ENCODE data around the gene CLSTN2. TPM values are rescaled to one million over a fixed set of nuclear protein-coding genes. Genes with fewer than 3 reads are reported as not detected.

The CLSTN2 gene
- total RNA-seq, 4 donors from 2014 or later: 2.7 to 5.0 (median 3.1) TPM

GRCh38 chr3:139945386-139945785 is 10.4 kb downstream of the CLSTN2 start:
- no peaks in the 10 kb centered on the region for H3K36me3 ChIP-seq
- DNase-seq: no peak
- H3K9me3 ChIP-seq: no peaks in the 10 kb centered on the region
- TF ChIP-seq CTCF (IDR thresholded peaks at IDR 0.05) (no peak), POLR2A (IDR thresholded peaks at IDR 0.05) (no peak)
- no peak overlapping the region for H3K27ac ChIP-seq
- H3K4me3 ChIP-seq: no peak overlapping the region
- H3K4me1 ChIP-seq: no peaks in the 10 kb centered on the region
- H3K27me3 ChIP-seq: no peaks in the 10 kb centered on the region

GRCh38 chr3:139945942-139946341 is 11.0 kb downstream of the CLSTN2 start:
- H3K27me3 ChIP-seq: no peaks in the 10 kb centered on the region
- no peaks in the 10 kb centered on the region for H3K36me3 ChIP-seq
- TF ChIP-seq POLR2A (IDR thresholded peaks at IDR 0.05) (no peak), CTCF (IDR thresholded peaks at IDR 0.05) (no peak)
- H3K9me3 ChIP-seq: no peaks in the 10 kb centered on the region
- no peak for DNase-seq
- no peak overlapping the region for H3K27ac ChIP-seq
- no peaks in the 10 kb centered on the region for H3K4me1 ChIP-seq
- H3K4me3 ChIP-seq: no peak overlapping the region

GRCh38 chr3:139948467-139948866 is 13.5 kb downstream of the CLSTN2 start:
- no peak overlapping the region for H3K27ac ChIP-seq
- H3K4me3 ChIP-seq: no peak overlapping the region
- no peak for DNase-seq
- no peaks in the 10 kb centered on the region for H3K27me3 ChIP-seq
- no peak for TF ChIP-seq POLR2A (IDR thresholded peaks at IDR 0.05)
- TF ChIP-seq CTCF (IDR thresholded peaks at IDR 0.05): no peak
- no peaks in the 10 kb centered on the region for H3K36me3 ChIP-seq
- no peaks in the 10 kb centered on the region for H3K4me1 ChIP-seq
- H3K9me3 ChIP-seq: no peaks in the 10 kb centered on the region

GRCh38 chr3:139948898-139949297 is 13.9 kb downstream of the CLSTN2 start:
- H3K9me3 ChIP-seq: no peaks in the 10 kb centered on the region

GRCh38 chr3:139953131-139953910 is 18.3 kb downstream of the CLSTN2 start:
- no peak overlapping the region for H3K27ac ChIP-seq
- no peak for DNase-seq
- H3K27me3 ChIP-seq: no peaks in the 10 kb centered on the region
- no peaks in the 10 kb centered on the region for H3K36me3 ChIP-seq
- TF ChIP-seq CTCF (IDR thresholded peaks at IDR 0.05) (no peak), POLR2A (IDR thresholded peaks at IDR 0.05) (no peak)
- no peaks in the 10 kb centered on the region for H3K9me3 ChIP-seq
- H3K4me1 ChIP-seq: no peaks in the 10 kb centered on the region
- no peak overlapping the region for H3K4me3 ChIP-seq

More at GRCh38 chr3:139948898-139949297, 13.9 kb downstream of the CLSTN2 start:
- H3K36me3 ChIP-seq: no peaks in the 10 kb centered on the region
- DNase-seq: no peak
- no peaks in the 10 kb centered on the region for H3K27me3 ChIP-seq
- H3K27ac ChIP-seq: no peak overlapping the region
- H3K4me3 ChIP-seq: no peak overlapping the region
- TF ChIP-seq CTCF (IDR thresholded peaks at IDR 0.05) (no peak), POLR2A (IDR thresholded peaks at IDR 0.05) (no peak)
- H3K4me1 ChIP-seq: no peaks in the 10 kb centered on the region
